ENCODE results near the gene SCNN1A.

The SCNN1A gene

GRCh38 chr12:6376870-6377666, 1.7 kb upstream of the SCNN1A start:
- TF ChIP-seq, protein P1, sequence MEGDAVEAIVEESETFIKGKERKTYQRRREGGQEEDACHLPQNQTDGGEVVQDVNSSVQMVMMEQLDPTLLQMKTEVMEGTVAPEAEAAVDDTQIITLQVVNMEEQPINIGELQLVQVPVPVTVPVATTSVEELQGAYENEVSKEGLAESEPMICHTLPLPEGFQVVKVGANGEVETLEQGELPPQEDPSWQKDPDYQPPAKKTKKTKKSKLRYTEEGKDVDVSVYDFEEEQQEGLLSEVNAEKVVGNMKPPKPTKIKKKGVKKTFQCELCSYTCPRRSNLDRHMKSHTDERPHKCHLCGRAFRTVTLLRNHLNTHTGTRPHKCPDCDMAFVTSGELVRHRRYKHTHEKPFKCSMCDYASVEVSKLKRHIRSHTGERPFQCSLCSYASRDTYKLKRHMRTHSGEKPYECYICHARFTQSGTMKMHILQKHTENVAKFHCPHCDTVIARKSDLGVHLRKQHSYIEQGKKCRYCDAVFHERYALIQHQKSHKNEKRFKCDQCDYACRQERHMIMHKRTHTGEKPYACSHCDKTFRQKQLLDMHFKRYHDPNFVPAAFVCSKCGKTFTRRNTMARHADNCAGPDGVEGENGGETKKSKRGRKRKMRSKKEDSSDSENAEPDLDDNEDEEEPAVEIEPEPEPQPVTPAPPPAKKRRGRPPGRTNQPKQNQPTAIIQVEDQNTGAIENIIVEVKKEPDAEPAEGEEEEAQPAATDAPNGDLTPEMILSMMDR (IDR thresholded peaks at IDR 0.05; ENCODE audit: extremely low read depth, missing control alignments) = no peak
- DNase-seq (ENCODE audit: low spot score) = peak; percentile 32

GRCh38 chr12:6376079-6376869, 911 bp upstream of the SCNN1A start:
- peak; percentile 47 for DNase-seq (ENCODE audit: low spot score)
- TF ChIP-seq, protein P1 (IDR thresholded peaks at IDR 0.05; ENCODE audit: extremely low read depth, missing control alignments) = no peak

DNA sequence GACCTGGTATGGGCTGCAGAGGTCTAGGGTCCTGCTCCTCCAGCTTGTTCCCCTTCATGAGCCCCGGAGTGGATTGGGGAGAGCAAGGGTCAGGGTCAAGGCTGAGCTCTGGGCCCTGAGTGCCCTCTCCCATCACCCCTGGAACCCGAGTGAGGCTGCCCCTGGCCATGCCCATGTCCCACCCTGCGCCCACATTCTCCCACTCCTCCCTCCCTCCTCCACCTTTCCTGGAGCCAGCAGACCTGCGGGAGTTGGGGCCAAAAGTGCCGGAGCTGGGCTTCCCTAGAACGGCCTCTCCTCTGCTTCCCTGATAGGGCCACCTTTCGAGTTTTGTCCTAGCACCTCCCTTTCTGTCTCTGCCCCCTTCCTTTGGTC, 590 bp downstream of the SCNN1A start:
- DNase-seq (ENCODE audit: low spot score) = no peak

DNA sequence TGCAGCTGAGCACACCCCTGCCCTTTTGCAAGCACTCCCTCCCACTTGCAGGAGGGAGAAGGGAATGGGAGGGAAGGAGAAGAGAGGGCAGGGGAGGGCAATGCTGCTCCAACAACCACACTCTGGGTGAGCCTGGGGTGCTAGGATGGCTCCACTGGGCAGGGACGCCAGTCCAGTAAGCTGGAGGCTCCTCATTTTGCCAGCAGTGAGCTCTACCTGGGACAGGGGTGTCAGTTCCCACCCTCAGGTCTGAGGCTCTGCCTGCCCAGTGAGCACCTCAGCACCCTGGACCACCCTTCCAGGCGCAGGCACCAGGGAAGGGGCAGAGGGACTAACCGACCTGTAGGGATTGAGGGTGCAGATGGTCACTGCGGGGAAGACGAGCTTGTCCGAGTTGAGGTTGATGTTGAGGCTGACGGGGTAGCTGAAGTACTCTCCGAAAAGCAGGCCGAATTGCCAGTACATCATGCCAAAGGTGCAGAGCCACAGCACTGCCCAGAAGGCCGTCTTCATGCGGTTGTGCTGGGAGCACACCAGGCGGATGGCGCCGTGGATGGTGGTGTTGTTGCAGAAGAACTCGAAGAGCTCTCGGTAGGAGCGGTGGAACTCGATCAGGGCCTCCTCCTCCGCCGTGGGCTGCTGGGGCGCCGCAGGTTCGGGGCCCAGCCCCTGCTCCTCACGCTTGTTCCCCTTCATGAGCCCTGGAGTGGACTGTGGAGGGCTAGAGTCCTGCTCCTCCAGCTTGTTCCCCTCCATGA, 1.2 kb downstream of the SCNN1A start:
- TF ChIP-seq, protein P1 (IDR thresholded peaks at IDR 0.05; ENCODE audit: extremely low read depth, missing control alignments) = no peak
- DNase-seq (ENCODE audit: low spot score) = no peak

More for the DNA sequence above, 590 bp downstream of the SCNN1A start:
- TF ChIP-seq, protein P1 (IDR thresholded peaks at IDR 0.05; ENCODE audit: extremely low read depth, missing control alignments) = no peak

- no peak for DNase-seq (ENCODE audit: low spot score)
- TF ChIP-seq, protein P1 (IDR thresholded peaks at IDR 0.05; ENCODE audit: extremely low read depth, missing control alignments) = no peak
These were observed 2.2 kb downstream of the SCNN1A start for GRCh38 chr12:6373022-6373787.

- DNase-seq (ENCODE audit: low spot score) = no peak
- TF ChIP-seq, protein P1 (IDR thresholded peaks at IDR 0.05; ENCODE audit: extremely low read depth, missing control alignments) = no peak
These were observed 2.9 kb downstream of the SCNN1A start for GRCh38 chr12:6372403-6373003.

Data from GM20000 (cell line).